HEK293 (cell line): ENCODE measurements around the gene SPOCK1.

Source experiments
- CTCF ChIA-PET: fragments of 350-600 bp; formaldehyde crosslinking; extraction: SDS; loops from one replicate; lab custom pipeline; 2021; ENCODE audit warnings: antibody characterized with exemption; lab: Yijun Ruan, JAX
- POLR2A ChIA-PET: fragments of 300-600 bp; formaldehyde crosslinking; extraction: SDS; loops from one replicate; lab custom pipeline; 2020; ENCODE audit warnings: antibody characterized with exemption, inconsistent platforms; lab: Yijun Ruan, JAX
- H3K27ac ChIP-seq: fragments of 200-500 bp; sonication (Bioruptor generic); 2 replicates; pipeline ENCODE4 v1.5.1; 2014; ENCODE audit warnings: low read depth, low read length, control low read depth, inconsistent platforms; ENCODE audit errors: extremely low read depth
- H3K36me3 ChIP-seq, 2 experiments: fragments of 200-500 bp in 1 of 2; sonication (Bioruptor generic) in 1 of 2; 1 replicate in 1 of 2; 2 replicates in 1 of 2; pipeline ENCODE4 v1.5.1; 2014 to 2017; ENCODE audit warnings: inconsistent platforms in 2 of 2, low read length in 2 of 2; ENCODE audit not compliant: control insufficient read depth in 2 of 2, insufficient read depth in 1 of 2
- H3K4me1 ChIP-seq: fragments of 200-500 bp; sonication (Bioruptor generic); 2 replicates; pipeline ENCODE4 v1.5.1; 2014; ENCODE audit warnings: mild to moderate bottlenecking, low read length, inconsistent platforms; ENCODE audit not compliant: control insufficient read depth, insufficient read depth
- H3K4me3 ChIP-seq: 2 replicates; pipeline ENCODE4 v1.5.1; 2011; ENCODE audit warnings: low read depth, mild to moderate bottlenecking, control low read depth, low read length, moderate library complexity
- H3K9me3 ChIP-seq: fragments of 200-500 bp; sonication (Bioruptor generic); 2 replicates; pipeline ENCODE4 v1.5.1; 2014; ENCODE audit warnings: low read depth, low read length, inconsistent platforms; ENCODE audit not compliant: control insufficient read depth, insufficient read depth
- IKZF3 ChIP-seq: fragments of 450-650 bp; IDR thresholded peaks from 2 replicates; pipeline ENCODE4 v1.5.0; 2018; ENCODE audit warnings: missing biosample characterization, mild to moderate bottlenecking, missing genetic modification characterization, moderate library complexity
- KLF16 ChIP-seq: fragments of 450-650 bp; formaldehyde crosslinking; IDR thresholded peaks from 2 replicates; pipeline ENCODE4 v1.5.1; 2017; ENCODE audit warnings: missing biosample characterization, missing genetic modification characterization
- KLF8 ChIP-seq: fragments of 450-650 bp; formaldehyde crosslinking; IDR thresholded peaks from 2 replicates; pipeline ENCODE4 v1.5.1; 2016; ENCODE audit warnings: missing biosample characterization, missing genetic modification characterization
- MEIS1 ChIP-seq: sonication (generic); formaldehyde crosslinking; IDR thresholded peaks from 2 replicates; pipeline ENCODE4 v1.8.1; 2022; ENCODE audit warnings: missing genetic modification reagents, mild to moderate bottlenecking, borderline replicate concordance
- YY1 ChIP-seq: fragments of 450-650 bp; formaldehyde crosslinking; IDR thresholded peaks from 2 replicates; pipeline ENCODE4 v1.5.1; 2018; ENCODE audit warnings: missing biosample characterization, missing genetic modification characterization
- ZNF239 ChIP-seq: fragments of 450-650 bp; formaldehyde crosslinking; IDR thresholded peaks from 2 replicates; pipeline ENCODE4 v1.5.1; 2016; ENCODE audit warnings: missing biosample characterization, missing genetic modification characterization
- ZNF248 ChIP-seq: fragments of 450-650 bp; formaldehyde crosslinking; IDR thresholded peaks from 2 replicates; pipeline ENCODE4 v1.5.1; 2017; ENCODE audit warnings: missing biosample characterization, missing genetic modification characterization
- ZNF37A ChIP-seq: fragments of 450-650 bp; IDR thresholded peaks from 2 replicates; pipeline ENCODE4 v1.5.1; 2018; ENCODE audit warnings: missing biosample characterization, missing genetic modification characterization
- ZNF423 ChIP-seq: fragments of 450-650 bp; formaldehyde crosslinking; IDR thresholded peaks from 2 replicates; pipeline ENCODE4 v1.5.1; 2016; ENCODE audit warnings: missing biosample characterization, missing genetic modification characterization
- ZNF664 ChIP-seq: fragments of 450-650 bp; formaldehyde crosslinking; IDR thresholded peaks from 2 replicates; pipeline ENCODE4 v1.5.1; 2016; ENCODE audit warnings: missing biosample characterization, missing genetic modification characterization
- ZNF792 ChIP-seq: fragments of 450-650 bp; formaldehyde crosslinking; IDR thresholded peaks from 2 replicates; pipeline ENCODE4 v1.5.1; 2016; ENCODE audit warnings: missing biosample characterization, missing genetic modification characterization
- TF ChIP-seq, protein P1 (sequence below): fragments of 450-650 bp; formaldehyde crosslinking; IDR thresholded peaks from 2 replicates; pipeline ENCODE4 v1.5.1; 2017; ENCODE audit warnings: missing biosample characterization, missing genetic modification characterization
- TF ChIP-seq, protein P2 (sequence below): fragments of 450-650 bp; formaldehyde crosslinking; IDR thresholded peaks from 2 replicates; pipeline ENCODE4 v1.5.1; 2016; ENCODE audit warnings: missing biosample characterization, missing genetic modification characterization, borderline replicate concordance
- TF ChIP-seq, protein P3 (sequence below): fragments of 450-650 bp; formaldehyde crosslinking; IDR thresholded peaks from 2 replicates; pipeline ENCODE4 v1.5.1; 2016; ENCODE audit warnings: missing biosample characterization, missing genetic modification characterization, low read depth
- TF ChIP-seq, protein P4 (sequence below): fragments of 450-650 bp; formaldehyde crosslinking; IDR thresholded peaks from 2 replicates; pipeline ENCODE4 v1.5.1; 2016; ENCODE audit warnings: missing biosample characterization, missing genetic modification characterization

SPOCK1 gene

DNA sequence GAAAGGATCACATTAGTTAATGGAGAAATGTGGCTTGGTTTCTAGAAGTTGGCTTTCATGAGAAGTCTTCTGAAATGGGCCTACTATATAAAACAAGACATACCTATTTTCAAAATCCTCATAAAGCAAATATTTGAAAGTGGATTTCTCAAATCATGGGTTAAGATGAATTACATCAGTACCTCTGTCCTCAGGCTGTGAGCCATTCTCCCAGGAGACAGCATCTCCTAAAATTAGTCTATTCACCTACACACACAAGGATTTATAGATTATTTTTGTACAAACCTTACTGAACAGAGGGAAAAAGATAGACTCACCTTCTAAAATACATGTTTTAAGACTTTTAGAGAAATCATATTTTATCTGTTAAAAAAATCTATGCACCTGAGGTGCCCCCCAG lies 32.1 kb upstream of the SPOCK1 start:
- H3K27ac ChIP-seq: no peak overlapping the region
- ChIA-PET POLR2A (no interaction called here), CTCF (no interaction called here)
- TF ChIP-seq, protein P1, sequence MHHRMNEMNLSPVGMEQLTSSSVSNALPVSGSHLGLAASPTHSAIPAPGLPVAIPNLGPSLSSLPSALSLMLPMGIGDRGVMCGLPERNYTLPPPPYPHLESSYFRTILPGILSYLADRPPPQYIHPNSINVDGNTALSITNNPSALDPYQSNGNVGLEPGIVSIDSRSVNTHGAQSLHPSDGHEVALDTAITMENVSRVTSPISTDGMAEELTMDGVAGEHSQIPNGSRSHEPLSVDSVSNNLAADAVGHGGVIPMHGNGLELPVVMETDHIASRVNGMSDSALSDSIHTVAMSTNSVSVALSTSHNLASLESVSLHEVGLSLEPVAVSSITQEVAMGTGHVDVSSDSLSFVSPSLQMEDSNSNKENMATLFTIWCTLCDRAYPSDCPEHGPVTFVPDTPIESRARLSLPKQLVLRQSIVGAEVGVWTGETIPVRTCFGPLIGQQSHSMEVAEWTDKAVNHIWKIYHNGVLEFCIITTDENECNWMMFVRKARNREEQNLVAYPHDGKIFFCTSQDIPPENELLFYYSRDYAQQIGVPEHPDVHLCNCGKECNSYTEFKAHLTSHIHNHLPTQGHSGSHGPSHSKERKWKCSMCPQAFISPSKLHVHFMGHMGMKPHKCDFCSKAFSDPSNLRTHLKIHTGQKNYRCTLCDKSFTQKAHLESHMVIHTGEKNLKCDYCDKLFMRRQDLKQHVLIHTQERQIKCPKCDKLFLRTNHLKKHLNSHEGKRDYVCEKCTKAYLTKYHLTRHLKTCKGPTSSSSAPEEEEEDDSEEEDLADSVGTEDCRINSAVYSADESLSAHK (tag by site-specific recombination): no peak
- TF ChIP-seq, protein P2, sequence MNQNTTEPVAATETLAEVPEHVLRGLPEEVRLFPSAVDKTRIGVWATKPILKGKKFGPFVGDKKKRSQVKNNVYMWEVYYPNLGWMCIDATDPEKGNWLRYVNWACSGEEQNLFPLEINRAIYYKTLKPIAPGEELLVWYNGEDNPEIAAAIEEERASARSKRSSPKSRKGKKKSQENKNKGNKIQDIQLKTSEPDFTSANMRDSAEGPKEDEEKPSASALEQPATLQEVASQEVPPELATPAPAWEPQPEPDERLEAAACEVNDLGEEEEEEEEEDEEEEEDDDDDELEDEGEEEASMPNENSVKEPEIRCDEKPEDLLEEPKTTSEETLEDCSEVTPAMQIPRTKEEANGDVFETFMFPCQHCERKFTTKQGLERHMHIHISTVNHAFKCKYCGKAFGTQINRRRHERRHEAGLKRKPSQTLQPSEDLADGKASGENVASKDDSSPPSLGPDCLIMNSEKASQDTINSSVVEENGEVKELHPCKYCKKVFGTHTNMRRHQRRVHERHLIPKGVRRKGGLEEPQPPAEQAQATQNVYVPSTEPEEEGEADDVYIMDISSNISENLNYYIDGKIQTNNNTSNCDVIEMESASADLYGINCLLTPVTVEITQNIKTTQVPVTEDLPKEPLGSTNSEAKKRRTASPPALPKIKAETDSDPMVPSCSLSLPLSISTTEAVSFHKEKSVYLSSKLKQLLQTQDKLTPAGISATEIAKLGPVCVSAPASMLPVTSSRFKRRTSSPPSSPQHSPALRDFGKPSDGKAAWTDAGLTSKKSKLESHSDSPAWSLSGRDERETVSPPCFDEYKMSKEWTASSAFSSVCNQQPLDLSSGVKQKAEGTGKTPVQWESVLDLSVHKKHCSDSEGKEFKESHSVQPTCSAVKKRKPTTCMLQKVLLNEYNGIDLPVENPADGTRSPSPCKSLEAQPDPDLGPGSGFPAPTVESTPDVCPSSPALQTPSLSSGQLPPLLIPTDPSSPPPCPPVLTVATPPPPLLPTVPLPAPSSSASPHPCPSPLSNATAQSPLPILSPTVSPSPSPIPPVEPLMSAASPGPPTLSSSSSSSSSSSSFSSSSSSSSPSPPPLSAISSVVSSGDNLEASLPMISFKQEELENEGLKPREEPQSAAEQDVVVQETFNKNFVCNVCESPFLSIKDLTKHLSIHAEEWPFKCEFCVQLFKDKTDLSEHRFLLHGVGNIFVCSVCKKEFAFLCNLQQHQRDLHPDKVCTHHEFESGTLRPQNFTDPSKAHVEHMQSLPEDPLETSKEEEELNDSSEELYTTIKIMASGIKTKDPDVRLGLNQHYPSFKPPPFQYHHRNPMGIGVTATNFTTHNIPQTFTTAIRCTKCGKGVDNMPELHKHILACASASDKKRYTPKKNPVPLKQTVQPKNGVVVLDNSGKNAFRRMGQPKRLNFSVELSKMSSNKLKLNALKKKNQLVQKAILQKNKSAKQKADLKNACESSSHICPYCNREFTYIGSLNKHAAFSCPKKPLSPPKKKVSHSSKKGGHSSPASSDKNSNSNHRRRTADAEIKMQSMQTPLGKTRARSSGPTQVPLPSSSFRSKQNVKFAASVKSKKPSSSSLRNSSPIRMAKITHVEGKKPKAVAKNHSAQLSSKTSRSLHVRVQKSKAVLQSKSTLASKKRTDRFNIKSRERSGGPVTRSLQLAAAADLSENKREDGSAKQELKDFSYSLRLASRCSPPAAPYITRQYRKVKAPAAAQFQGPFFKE: no peak
- TF ChIP-seq ZNF239: no peak
- TF ChIP-seq MEIS1 (CRISPR knock-in tag): no peak
- TF ChIP-seq, protein P3, sequence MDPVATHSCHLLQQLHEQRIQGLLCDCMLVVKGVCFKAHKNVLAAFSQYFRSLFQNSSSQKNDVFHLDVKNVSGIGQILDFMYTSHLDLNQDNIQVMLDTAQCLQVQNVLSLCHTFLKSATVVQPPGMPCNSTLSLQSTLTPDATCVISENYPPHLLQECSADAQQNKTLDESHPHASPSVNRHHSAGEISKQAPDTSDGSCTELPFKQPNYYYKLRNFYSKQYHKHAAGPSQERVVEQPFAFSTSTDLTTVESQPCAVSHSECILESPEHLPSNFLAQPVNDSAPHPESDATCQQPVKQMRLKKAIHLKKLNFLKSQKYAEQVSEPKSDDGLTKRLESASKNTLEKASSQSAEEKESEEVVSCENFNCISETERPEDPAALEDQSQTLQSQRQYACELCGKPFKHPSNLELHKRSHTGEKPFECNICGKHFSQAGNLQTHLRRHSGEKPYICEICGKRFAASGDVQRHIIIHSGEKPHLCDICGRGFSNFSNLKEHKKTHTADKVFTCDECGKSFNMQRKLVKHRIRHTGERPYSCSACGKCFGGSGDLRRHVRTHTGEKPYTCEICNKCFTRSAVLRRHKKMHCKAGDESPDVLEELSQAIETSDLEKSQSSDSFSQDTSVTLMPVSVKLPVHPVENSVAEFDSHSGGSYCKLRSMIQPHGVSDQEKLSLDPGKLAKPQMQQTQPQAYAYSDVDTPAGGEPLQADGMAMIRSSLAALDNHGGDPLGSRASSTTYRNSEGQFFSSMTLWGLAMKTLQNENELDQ (tag by site-specific recombination): no peak
- TF ChIP-seq YY1 (tag by site-specific recombination): no peak
- TF ChIP-seq, protein P4, sequence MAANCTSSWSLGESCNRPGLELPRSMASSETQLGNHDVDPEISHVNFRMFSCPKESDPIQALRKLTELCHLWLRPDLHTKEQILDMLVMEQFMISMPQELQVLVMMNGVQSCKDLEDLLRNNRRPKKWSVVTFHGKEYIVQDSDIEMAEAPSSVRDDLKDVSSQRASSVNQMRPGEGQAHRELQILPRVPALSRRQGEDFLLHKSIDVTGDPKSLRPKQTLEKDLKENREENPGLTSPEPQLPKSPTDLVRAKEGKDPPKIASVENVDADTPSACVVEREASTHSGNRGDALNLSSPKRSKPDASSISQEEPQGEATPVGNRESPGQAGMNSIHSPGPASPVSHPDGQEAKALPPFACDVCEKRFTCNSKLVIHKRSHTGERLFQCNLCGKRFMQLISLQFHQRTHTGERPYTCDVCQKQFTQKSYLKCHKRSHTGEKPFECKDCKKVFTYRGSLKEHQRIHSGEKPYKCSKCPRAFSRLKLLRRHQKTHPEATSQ (tag by site-specific recombination): no peak
- no peak for TF ChIP-seq ZNF664
- no peak for TF ChIP-seq KLF8 (tag by site-specific recombination)
- no peak for TF ChIP-seq ZNF248 (tag by site-specific recombination)
- no peak overlapping the region for H3K4me3 ChIP-seq
- H3K9me3 ChIP-seq: no peaks in the 10 kb centered on the region
- no peaks in the 10 kb centered on the region for H3K36me3 ChIP-seq
- no peaks in the 10 kb centered on the region for H3K4me1 ChIP-seq

DNA sequence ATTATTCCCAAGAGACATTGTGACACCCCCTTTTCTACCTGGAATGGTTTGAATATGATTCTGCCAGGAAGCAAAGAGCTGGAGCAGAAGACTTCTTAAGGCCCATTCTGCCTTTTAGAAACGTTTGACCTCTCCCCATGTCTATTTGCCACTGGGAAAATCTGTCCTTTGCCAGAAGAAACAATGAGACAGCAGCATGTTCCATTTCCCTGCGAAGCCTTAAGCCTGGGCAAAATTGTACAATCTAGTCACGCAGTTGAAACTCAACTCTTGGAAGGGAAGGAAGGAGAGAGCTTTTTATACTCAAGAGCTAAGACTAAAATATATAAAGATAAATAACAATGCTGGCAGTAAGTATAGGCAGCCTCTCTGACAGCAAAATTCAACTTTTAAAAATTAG lies 22.1 kb upstream of the SPOCK1 start:
- Histone ChIP-seq H3K9me3 (no peaks in the 10 kb centered on the region), H3K4me1 (no peaks in the 10 kb centered on the region), H3K27ac (no peak overlapping the region), H3K4me3 (no peak overlapping the region), H3K36me3 (no peaks in the 10 kb centered on the region)
- ChIA-PET CTCF (no interaction called here), POLR2A (no interaction called here)
- TF ChIP-seq ZNF664 (no peak), IKZF3 (tag by site-specific recombination) (no peak), ZNF37A (no peak), KLF16 (tag by site-specific recombination) (no peak), ZNF423 (tag by site-specific recombination) (no peak), ZNF792 (tag by site-specific recombination) (no peak)
